K562 (cell line): ENCODE measurements around the gene MAML3. TPM values are rescaled to one million over a fixed set of nuclear protein-coding genes. Genes with fewer than 3 reads are reported as not detected.

Source experiments
- ATAC-seq: fragments of 200-7000 bp; cut with Tn5 transposase; 3 replicates; pipeline ENCODE4 v1.9.1; 2020; ENCODE audit warnings: moderate library complexity
- BruUV-seq: library from RNA; stranded (reverse); fragments of 400-500 nt; replicated peaks from 2 replicates; lab custom pipeline; 2021; lab: Mats Ljungman, UMichigan
- CTCF ChIA-PET: fragments of 300-600 bp; formaldehyde crosslinking; extraction: SDS; loops from one replicate; lab custom pipeline; 2021; ENCODE audit warnings: low intra/inter-chr PET ratio; lab: Yijun Ruan, JAX
- POLR2A ChIA-PET: fragments of 300-600, 350-650 bp; sonication (Branson Sonifier 250); formaldehyde crosslinking; extraction: SDS; loops from one replicate; lab custom pipeline; 2021; ENCODE audit warnings: antibody characterized with exemption, inconsistent platforms; lab: Yijun Ruan, JAX
- DNase-seq, 4 experiments: peaks; one replicate each; pipeline versions ENCODE4 v3.0.0 to v3.0.0-alpha.2; 2011 to 2018; ENCODE audit warnings: low spot score in 3 of 4, mixed read lengths in 3 of 4; ENCODE audit errors: extremely low read depth in 1 of 4
- FAIRE-seq: peaks from 2 replicates; lab custom pipeline; 2011; peaks lifted over from hg19 to GRCh38; lab: Jason Lieb, UNC
- H2AFZ ChIP-seq: 2 replicates; pipeline ENCODE4 v1.6.0; 2011; ENCODE audit warnings: low read depth, low read length, control low read depth, inconsistent platforms
- H3K27ac ChIP-seq: fragments of 200-600 bp; 3 replicates; pipeline ENCODE4 v1.8.0; 2011; ENCODE audit warnings: low read depth, mild to moderate bottlenecking, control low read depth, inconsistent platforms, low read length, moderate library complexity, mixed read lengths; ENCODE audit errors: extremely low read depth
- H3K27me3 ChIP-seq, 2 experiments: fragments of 300-600 bp in 1 of 2; 2 replicates in 1 of 2; 3 replicates in 1 of 2; pipeline versions ENCODE4 v1.6.0 to v1.8.0; 2011; ENCODE audit warnings: inconsistent platforms in 2 of 2, low read length in 2 of 2, mild to moderate bottlenecking in 1 of 2, mixed read lengths in 1 of 2, moderate library complexity in 1 of 2; ENCODE audit not compliant: control insufficient read depth in 2 of 2, insufficient read depth in 2 of 2
- H3K36me3 ChIP-seq: fragments of 300-600 bp; 3 replicates; pipeline ENCODE4 v1.8.0; 2011; ENCODE audit warnings: mild to moderate bottlenecking, low read length, inconsistent platforms; ENCODE audit not compliant: control insufficient read depth, insufficient read depth
- H3K4me1 ChIP-seq, 2 experiments: fragments of 200-600 bp in 1 of 2; replicated peaks in 1 of 2; 2 replicates in 1 of 2; 3 replicates in 1 of 2; pipeline versions ENCODE4 v1.5.1 to v1.8.0; 2011; ENCODE audit warnings: inconsistent platforms in 2 of 2, low read length in 2 of 2, mild to moderate bottlenecking in 1 of 2, mixed read lengths in 1 of 2, moderate library complexity in 1 of 2; ENCODE audit not compliant: control insufficient read depth in 2 of 2, insufficient read depth in 2 of 2
- H3K4me2 ChIP-seq: 2 replicates; pipeline ENCODE4 v1.6.1; 2011; ENCODE audit warnings: low read length, control low read depth, inconsistent platforms, mixed read lengths; ENCODE audit not compliant: insufficient read depth
- H3K4me3 ChIP-seq: fragments of 200-600 bp; sonication (generic), shearing (Covaris generic); 2 replicates; pipeline ENCODE4 v1.5.1; 2016; ENCODE audit warnings: control low read depth, inconsistent platforms
- H3K79me2 ChIP-seq: fragments of 200-600 bp; 3 replicates; pipeline ENCODE4 v1.8.0; 2011; ENCODE audit warnings: low read length, inconsistent platforms; ENCODE audit not compliant: control insufficient read depth, insufficient read depth
- H3K9ac ChIP-seq, 2 experiments: 2 replicates each; pipeline versions ENCODE4 v1.6.0 to v1.6.1; 2011; ENCODE audit warnings: low read depth in 2 of 2, low read length in 2 of 2, control low read depth in 1 of 2, inconsistent platforms in 1 of 2, mild to moderate bottlenecking in 1 of 2, mixed read lengths in 1 of 2; ENCODE audit not compliant: insufficient read depth in 1 of 2
- H3K9me1 ChIP-seq: one replicate; pipeline ENCODE4 v1.6.0; 2011; ENCODE audit warnings: inconsistent platforms, mild to moderate bottlenecking, low read length, moderate library complexity; ENCODE audit not compliant: control insufficient read depth, insufficient read depth
- H3K9me3 ChIP-seq: replicated peaks from 2 replicates; pipeline ENCODE4 v1.5.1; 2011; ENCODE audit warnings: low read depth, low read length, inconsistent platforms; ENCODE audit not compliant: control insufficient read depth, insufficient read depth
- H4K20me1 ChIP-seq: replicated peaks from 2 replicates; pipeline ENCODE4 v1.6.1; 2011; ENCODE audit warnings: low read length, inconsistent platforms, mixed read lengths; ENCODE audit not compliant: control insufficient read depth, insufficient read depth
- ATF6 ChIP-seq: sonication (generic); formaldehyde crosslinking; IDR thresholded peaks from 2 replicates; pipeline ENCODE4 v1.4.0; 2020; ENCODE audit warnings: mild to moderate bottlenecking, missing genetic modification reagents
- ILK ChIP-seq: fragments of 450-650 bp; IDR thresholded peaks from 2 replicates; pipeline ENCODE4 v1.6.1; 2016; ENCODE audit warnings: missing genetic modification characterization, low read depth, mild to moderate bottlenecking, missing compliant biosample characterization, moderate library complexity, borderline replicate concordance
- NFXL1 ChIP-seq: fragments of 450-650 bp; formaldehyde crosslinking; IDR thresholded peaks from 2 replicates; pipeline ENCODE4 v1.4.0; 2021; ENCODE audit warnings: mild to moderate bottlenecking
- TCFL5 ChIP-seq: fragments of 250-450 bp; sonication (Bioruptor Pico); conservative IDR thresholded peaks from 2 replicates; pipeline ENCODE4 v1.6.1; 2021; ENCODE audit warnings: mild to moderate bottlenecking, moderate library complexity, matching md5 sums
- ZNF316 ChIP-seq: fragments of 450-650 bp; IDR thresholded peaks from 2 replicates; pipeline ENCODE4 v1.6.1; 2016
- ZNF830 ChIP-seq: fragments of 250-450 bp; sonication (Bioruptor Pico); IDR thresholded peaks from 2 replicates; pipeline ENCODE4 v1.5.0; 2021; ENCODE audit warnings: mild to moderate bottlenecking
- WGBS: fragments of 100-300 bp; shearing (Covaris generic); methylation state at CpG from one replicate; pipeline ENCODE4 v1.1.6; 2016; ENCODE audit warnings: low coverage, mixed read lengths; ENCODE audit not compliant: insufficient coverage; ENCODE audit errors: missing lambda C conversion rate; 5-methylcytosine and 5-hydroxymethylcytosine counted together
- in situ Hi-C: fragments of 300-500 bp; cut with MboI; formaldehyde crosslinking; loops from 4 replicates; pipeline ENCODE4 v1.15.0; 2018; ENCODE audit warnings: inconsistent platforms, mixed read lengths
- intact Hi-C: fragments of 100-400 bp; cut with micrococcal nuclease; formaldehyde crosslinking; loops from 2 replicates; pipeline ENCODE4 v1.14.2; 2022
- polyA plus RNA-seq, 8 experiments: library from polyadenylated mRNA; depleted of rRNA in 4 of 8; stranded (reverse) in 5 of 8; unstranded in 3 of 8; fragments of >200 nt; fragmentation: Nextera tagmentation in 2 of 8; fragmentation: Illumina TruSeq in 1 of 8; extraction: Ambion mirVana in 2 of 8; extraction: Trizol in 1 of 8; gene quantifications; 2 replicates each; pipeline versions ENCODE4 v1.2.1 to v1.2.3, GENCODE V29; 2011 to 2014; ENCODE audit warnings: inconsistent platforms in 1 of 8, missing spikeins in 1 of 8
- total RNA-seq, 7 experiments: library from RNA; depleted of rRNA in 6 of 7; stranded (reverse); fragments of >200 nt in 6 of 7; fragmentation: Illumina TruSeq in 2 of 7; extraction: Trizol in 2 of 7; gene quantifications; 2 replicates each; pipeline versions ENCODE4 v1.2.1 to v1.2.3, GENCODE V29; 2011 to 2021; ENCODE audit warnings: low replicate concordance in 1 of 7

Gene MAML3
- total and polyA plus RNA-seq, 9 of the 15 experiments (the other 6 are each of a cell fraction or from before 2014, with no cell fraction given), result 0.01 to 0.55 (median 0.25) TPM

- TF ChIP-seq ATF6 (no peak), ILK (tag) (no peak), ZNF316 (peak; percentile 14; the same call in 1 of the 2 replicates)
- TF ChIP-seq, all 486 proteins: peak for 2
Measured at GRCh38 chr4:140020457-140021361, 133.3 kb downstream of the MAML3 start (continued).

GRCh38 chr4:140019619-140020347 is 134.2 kb downstream of the MAML3 start:
- DNase-seq (no peak), FAIRE-seq (no peak), ATAC-seq (no peak)
- Histone ChIP-seq H3K9ac (no peak overlapping the region), H3K9me1 (no peaks in the 10 kb centered on the region), H3K27me3 (no peaks in the 10 kb centered on the region), H3K79me2 (no peaks in the 10 kb centered on the region), H3K27ac (no peak overlapping the region), H3K4me3 (no peak overlapping the region), H2AFZ (no peak overlapping the region), H3K9me3 (no peaks in the 10 kb centered on the region), H3K4me1 (no peaks in the 10 kb centered on the region), H3K4me2 (no peak overlapping the region), H3K36me3 (no peaks in the 10 kb centered on the region), H4K20me1 (no peaks in the 10 kb centered on the region; the same call in 1 of the 2 replicates)
- TF ChIP-seq ZNF830 (no peak), NFXL1 (no peak), TCFL5 (no peak)
- WGBS, result 2% methylated on average over 3 of the region's 3 CpGs
- intact Hi-C loops, result no loop called here
- in situ Hi-C loops, result no loop called here
- POLR2A ChIA-PET, result no interaction called here
- BruUV-seq, result no TSS peak
- CTCF ChIA-PET, result no interaction called here
